Measurements from ENCODE around the gene SEC23B. TPM values are rescaled to one million over a fixed set of nuclear protein-coding genes. Genes with fewer than 3 reads are reported as not detected.

SEC23B gene
- total and polyA plus RNA-seq, 10 of the 15 experiments (the other 5 are each of a cell fraction or from before 2014, with no cell fraction given), result 49.1 to 121 (median 75.6) TPM

GRCh38 chr20:18587665-18588573, 80.2 kb downstream of the SEC23B start, which contains the start of gene DTD1 (continued):
- TF ChIP-seq ETV6 (conservative IDR thresholded peaks at IDR 0.05 in 1 of 2, IDR thresholded peaks at IDR 0.05 in 1 of 2; ENCODE audit: borderline replicate concordance in 1 of 2, low read depth in 1 of 2) (no peak), SMC3 (IDR thresholded peaks at IDR 0.05; ENCODE audit: borderline replicate concordance, low read length) (peak; percentile 22; the same call in 1 of the 2 replicates), SRF (IDR thresholded peaks at IDR 0.05; ENCODE audit: low read depth in 2 of 2, low read length in 2 of 2) (0 out of 4 replicates have a peak, but pooled peaks of 1 of the 2 experiments have one; percentile 34), CEBPZ (IDR thresholded peaks at IDR 0.05; ENCODE audit: low read depth, low read length) (no peak), SUZ12 (IDR thresholded peaks at IDR 0.05; ENCODE audit: unreplicated experiment) (no peak), ZNF274 (IDR thresholded peaks at IDR 0.05; ENCODE audit: insufficient read depth, insufficient read length) (no peak), FOXM1 (IDR thresholded peaks at IDR 0.05; ENCODE audit: low read depth, low read length) (no peak), NKRF (conservative IDR thresholded peaks at IDR 0.05) (peak; percentile 83), FOXK2 (IDR thresholded peaks at IDR 0.05) (no peak), ZNF207 (IDR thresholded peaks at IDR 0.05; ENCODE audit: borderline replicate concordance) (peak; percentile 86; the same call in 1 of the 2 replicates), USF2 (IDR thresholded peaks at IDR 0.05; ENCODE audit: borderline replicate concordance, low read depth, low read length) (no peak), RBBP5 (conservative IDR thresholded peaks at IDR 0.05) (no peak), USF1 (IDR thresholded peaks at IDR 0.05; ENCODE audit: borderline replicate concordance, extremely low read length, insufficient read depth, low read depth, low read length) (peak; percentile 27), CHD1 (IDR thresholded peaks at IDR 0.05; ENCODE audit: low read depth, low read length) (no peak), IRF3 (IDR thresholded peaks at IDR 0.05) (no peak), HCFC1 (IDR thresholded peaks at IDR 0.05; ENCODE audit: low read length) (peak; percentile 54), EZH2 (IDR thresholded peaks at IDR 0.05; ENCODE audit: borderline replicate concordance, control insufficient read depth, low read depth, low read length) (no peak), ZNF622 (IDR thresholded peaks at IDR 0.05) (no peak), DPF2 (IDR thresholded peaks at IDR 0.05) (peak; percentile 93), EGR1 (IDR thresholded peaks at IDR 0.05; ENCODE audit: borderline replicate concordance in 1 of 2, low read depth in 2 of 2, low read length in 2 of 2) (peak in 1 of 2 experiments; percentile 65; a peak in 1 of 3 replicates)
